ENCODE measurements around the gene SDR42E1.

Gene SDR42E1

DNA sequence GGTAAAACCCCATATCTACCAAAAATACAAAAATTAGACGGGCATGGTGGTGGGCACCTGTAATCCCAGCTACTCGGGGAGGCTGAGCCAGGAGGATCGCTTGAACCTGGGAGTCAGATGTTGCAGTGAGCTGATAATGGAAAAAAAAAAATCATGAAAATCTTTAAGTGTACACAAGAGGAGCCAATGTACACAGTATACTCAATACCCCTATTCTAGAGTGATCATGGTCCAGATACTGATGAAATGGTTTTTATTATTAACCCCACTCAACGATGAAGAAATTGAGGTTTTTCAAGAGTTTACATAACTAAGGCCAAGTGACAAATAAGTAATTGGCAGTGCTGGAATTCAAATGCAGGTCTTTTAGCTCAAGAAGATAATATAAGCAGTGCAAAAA, 35.3 kb upstream of the SDR42E1 start:
- H3K4me3 ChIP-seq (ENCODE audit: low read depth, low read length) = no peak overlapping the region
- no peak for DNase-seq (ENCODE audit: low read depth)
- TF ChIP-seq, protein P1, sequence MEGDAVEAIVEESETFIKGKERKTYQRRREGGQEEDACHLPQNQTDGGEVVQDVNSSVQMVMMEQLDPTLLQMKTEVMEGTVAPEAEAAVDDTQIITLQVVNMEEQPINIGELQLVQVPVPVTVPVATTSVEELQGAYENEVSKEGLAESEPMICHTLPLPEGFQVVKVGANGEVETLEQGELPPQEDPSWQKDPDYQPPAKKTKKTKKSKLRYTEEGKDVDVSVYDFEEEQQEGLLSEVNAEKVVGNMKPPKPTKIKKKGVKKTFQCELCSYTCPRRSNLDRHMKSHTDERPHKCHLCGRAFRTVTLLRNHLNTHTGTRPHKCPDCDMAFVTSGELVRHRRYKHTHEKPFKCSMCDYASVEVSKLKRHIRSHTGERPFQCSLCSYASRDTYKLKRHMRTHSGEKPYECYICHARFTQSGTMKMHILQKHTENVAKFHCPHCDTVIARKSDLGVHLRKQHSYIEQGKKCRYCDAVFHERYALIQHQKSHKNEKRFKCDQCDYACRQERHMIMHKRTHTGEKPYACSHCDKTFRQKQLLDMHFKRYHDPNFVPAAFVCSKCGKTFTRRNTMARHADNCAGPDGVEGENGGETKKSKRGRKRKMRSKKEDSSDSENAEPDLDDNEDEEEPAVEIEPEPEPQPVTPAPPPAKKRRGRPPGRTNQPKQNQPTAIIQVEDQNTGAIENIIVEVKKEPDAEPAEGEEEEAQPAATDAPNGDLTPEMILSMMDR (IDR thresholded peaks at IDR 0.05; ENCODE audit: low read depth, low read length, missing control alignments) = no peak

DNA sequence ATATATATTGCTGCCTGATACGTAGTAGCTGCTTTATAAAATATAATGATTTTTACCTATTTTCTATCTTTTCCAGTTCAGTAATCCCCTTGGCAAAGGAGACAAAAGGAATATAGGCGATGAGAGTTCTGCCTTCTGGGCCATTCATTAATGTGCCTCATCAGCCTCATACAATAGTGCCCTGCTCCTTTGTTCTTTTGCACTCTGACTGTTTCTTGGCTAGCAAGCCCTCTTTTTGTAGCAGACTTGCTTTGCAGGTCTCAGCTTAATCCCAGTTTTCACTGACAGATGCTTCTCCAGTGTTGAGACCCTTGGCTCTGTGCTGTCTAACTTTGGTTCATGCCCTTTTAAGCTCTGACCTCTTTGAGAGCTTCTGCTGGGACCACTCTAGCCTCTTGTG, 34.2 kb upstream of the SDR42E1 start:
- DNase-seq (ENCODE audit: low read depth) = no peak
- H3K4me3 ChIP-seq (ENCODE audit: low read depth, low read length) = no peak overlapping the region
- TF ChIP-seq, protein P1 (IDR thresholded peaks at IDR 0.05; ENCODE audit: low read depth, low read length, missing control alignments) = no peak

DNA sequence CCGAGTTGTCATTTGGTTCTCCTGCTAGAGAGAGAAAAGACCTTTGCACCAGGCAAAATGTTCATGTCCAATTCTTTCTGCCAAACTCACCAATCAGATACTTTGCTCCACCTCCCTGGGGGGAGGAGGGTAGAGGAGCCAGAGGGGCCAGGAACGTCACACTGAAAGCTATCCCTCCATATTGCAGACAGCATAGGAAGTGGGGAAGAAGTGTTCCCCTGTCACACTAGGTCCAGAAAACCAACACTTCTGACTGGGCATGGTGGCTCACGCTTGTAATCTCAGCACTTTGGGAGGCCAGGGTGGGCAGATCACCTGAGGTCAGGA, 33.3 kb upstream of the SDR42E1 start:
- TF ChIP-seq, protein P1 (IDR thresholded peaks at IDR 0.05; ENCODE audit: low read depth, low read length, missing control alignments) = no peak

DNA sequence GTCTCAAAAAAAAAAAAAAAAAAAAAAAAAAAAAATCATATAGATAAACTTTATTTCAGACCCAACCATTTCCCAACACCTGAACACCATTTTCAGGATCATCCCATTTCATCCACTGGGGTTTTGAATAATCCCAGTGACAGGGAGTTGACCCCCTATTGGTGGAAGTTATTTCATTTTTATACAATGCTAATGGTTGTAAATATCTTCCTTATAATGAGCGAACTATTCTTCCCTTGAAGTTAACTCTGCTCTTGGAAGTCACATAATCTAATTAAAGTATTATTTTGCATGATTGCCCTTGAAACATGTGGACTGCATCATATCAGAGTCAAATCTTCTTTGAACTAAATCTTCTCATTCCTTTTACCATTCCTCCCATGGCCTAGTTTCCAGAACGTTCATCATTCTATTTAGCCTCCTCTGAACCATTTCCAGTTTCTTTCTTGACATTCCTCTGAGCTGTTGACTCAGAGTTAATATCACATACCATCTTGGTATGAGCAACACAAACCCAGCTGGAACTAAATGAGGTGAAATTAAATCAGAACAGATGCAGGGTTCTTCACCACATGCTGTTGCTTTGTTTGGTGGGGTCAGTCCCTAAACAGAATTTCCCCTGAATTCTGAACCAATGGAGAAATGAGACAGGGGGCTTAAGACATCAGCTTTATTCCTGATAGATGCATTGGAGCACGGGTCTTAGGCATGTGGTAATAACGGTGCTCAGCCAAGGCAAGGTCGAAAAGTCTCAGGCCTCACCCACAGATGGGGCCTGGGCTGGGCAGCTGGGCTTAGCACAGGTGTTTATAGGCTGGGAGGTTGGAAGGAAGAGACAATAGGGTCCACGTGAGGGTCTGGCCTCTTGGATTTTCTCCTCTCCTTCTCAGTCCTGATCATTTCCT, 32.7 kb upstream of the SDR42E1 start:
- no peak overlapping the region for H3K4me3 ChIP-seq (ENCODE audit: low read depth, low read length)
- TF ChIP-seq, protein P1 (IDR thresholded peaks at IDR 0.05; ENCODE audit: low read depth, low read length, missing control alignments) = no peak
- no peak for DNase-seq (ENCODE audit: low read depth)

More for the DNA sequence above, 33.3 kb upstream of the SDR42E1 start:
- H3K4me3 ChIP-seq (ENCODE audit: low read depth, low read length) = no peak overlapping the region
- no peak for DNase-seq (ENCODE audit: low read depth)

DNA sequence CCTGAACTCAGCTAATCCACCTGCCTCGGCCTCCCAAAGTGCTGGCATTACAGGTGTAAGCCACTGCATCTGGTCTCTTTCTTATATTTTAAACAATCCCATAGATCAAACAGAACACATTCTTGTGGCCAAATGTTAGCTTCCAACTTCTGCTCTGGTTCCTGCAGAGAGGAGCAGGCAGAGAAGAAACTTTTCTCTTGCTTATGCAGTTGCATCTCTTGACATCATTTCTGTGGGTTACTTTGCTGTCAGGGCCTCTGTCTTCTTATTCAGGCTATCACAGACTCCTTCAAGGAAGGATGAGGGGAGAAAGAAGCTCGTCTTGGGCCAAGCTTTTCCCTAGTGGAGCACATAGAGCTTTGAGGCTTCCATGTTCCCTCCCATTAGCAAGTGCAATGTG, 31.6 kb upstream of the SDR42E1 start:
- TF ChIP-seq, protein P1 (IDR thresholded peaks at IDR 0.05; ENCODE audit: low read depth, low read length, missing control alignments) = no peak
- no peak for DNase-seq (ENCODE audit: low read depth)
- H3K4me3 ChIP-seq (ENCODE audit: low read depth, low read length) = no peak overlapping the region

DNA sequence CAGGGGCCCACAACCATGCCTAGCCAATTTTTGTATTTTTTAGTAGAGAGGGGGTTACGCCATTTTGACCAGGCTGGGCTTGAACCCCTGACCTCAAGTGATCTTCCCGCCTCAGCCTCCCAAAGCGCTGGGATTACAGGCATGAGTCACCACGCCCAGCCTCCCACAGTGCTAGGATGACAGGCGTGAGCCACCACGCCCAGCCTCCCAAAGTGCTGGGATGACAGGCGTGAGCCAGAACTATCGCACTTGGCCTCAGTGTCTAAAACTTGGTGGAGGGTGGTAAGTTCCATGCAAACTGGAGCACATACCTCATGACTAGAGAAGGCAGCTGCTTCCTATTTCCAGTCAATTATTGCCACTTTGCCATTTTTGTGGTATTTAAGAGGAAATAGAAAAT, 30.9 kb upstream of the SDR42E1 start:
- TF ChIP-seq, protein P1 (IDR thresholded peaks at IDR 0.05; ENCODE audit: low read depth, low read length, missing control alignments) = no peak
- no peak for DNase-seq (ENCODE audit: low read depth)

DNA sequence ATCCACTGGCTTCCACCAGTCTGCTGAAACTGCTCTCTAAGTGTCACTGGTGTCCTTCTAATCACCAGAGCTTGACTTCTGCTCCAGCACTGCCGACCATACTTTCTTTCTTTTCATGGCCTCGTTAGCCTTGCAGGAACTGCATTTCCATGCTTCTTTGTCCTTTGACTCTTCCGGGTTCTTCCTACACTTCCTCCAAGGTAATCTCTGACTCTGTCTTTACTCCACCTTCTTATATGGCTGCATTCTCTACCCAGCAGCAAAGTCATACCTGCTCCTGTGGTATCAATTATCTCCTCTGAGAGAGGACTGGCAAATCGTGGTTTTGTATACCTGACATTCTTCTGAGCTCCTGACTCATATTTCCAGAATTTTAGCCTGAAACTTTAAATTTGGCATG, 30.3 kb upstream of the SDR42E1 start:
- no peak overlapping the region for H3K4me3 ChIP-seq (ENCODE audit: low read depth, low read length)
- TF ChIP-seq, protein P1 (IDR thresholded peaks at IDR 0.05; ENCODE audit: low read depth, low read length, missing control alignments) = no peak
- no peak for DNase-seq (ENCODE audit: low read depth)

More for the DNA sequence above, 30.9 kb upstream of the SDR42E1 start:
- H3K4me3 ChIP-seq (ENCODE audit: low read depth, low read length) = no peak overlapping the region

All from GM12864 (cell line).